Subcutaneous adipose tissue (tissue), 4 donors: ENCODE data around the gene ENPP5. TPM values are rescaled to one million over a fixed set of nuclear protein-coding genes. Genes with fewer than 3 reads are reported as not detected.

Experiments
- CTCF ChIP-seq: fragments of 450-650 bp; IDR thresholded peaks from one replicate; pipeline ENCODE4 v1.5.1; 2016; ENCODE audit warnings: low read depth, mild to moderate bottlenecking, control low read depth, antibody characterized with exemption, moderate library complexity
- total RNA-seq, 4 donors: library from RNA; depleted of rRNA; stranded (reverse); fragments of >200 nt; gene quantifications; one replicate each; pipeline ENCODE4 v1.1.0, GENCODE V29; 2016

Gene ENPP5
- total RNA-seq, 4 donors from 2014 or later = 0.38 to 0.82 (median 0.59) TPM

DNA sequence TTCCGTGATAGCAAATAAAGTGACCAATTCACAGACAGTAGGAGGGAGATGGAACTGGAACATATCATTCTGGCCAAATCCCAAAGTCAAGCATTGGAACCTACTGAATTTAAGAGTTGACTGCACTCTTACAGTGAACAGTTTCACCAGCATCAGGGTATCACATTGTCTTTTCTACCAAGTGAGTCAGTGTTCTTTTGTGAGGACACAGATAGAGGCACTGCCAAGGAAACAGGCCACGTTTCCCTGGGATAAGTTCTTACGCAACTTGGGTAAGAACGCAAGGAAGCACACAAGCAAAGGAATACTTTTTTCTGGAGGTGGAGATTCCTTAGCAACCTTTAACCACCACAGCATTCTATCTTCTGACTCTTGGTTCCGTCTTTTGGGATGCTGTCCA, 28.6 kb upstream of the ENPP5 start:
- no peak for TF ChIP-seq CTCF

DNA sequence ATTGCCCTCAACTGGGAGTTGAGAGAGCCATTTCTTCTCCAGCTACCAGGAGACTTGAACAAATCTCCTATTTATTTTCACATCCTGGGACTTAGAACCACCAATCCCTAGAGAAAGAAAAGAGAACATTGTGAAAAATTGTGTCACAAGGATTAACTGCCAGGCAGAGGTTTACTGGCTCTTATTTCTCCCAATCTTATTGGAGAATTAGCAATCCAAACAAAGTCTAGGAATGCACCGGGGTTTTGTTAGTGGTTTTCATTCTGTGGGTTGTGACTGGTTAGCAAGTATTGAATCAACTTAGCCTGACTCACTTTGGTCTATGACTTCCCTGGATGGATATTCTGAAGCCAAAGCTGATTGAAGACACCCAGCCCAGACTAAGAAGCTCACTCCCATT, 21.2 kb upstream of the ENPP5 start:
- no peak for TF ChIP-seq CTCF

DNA sequence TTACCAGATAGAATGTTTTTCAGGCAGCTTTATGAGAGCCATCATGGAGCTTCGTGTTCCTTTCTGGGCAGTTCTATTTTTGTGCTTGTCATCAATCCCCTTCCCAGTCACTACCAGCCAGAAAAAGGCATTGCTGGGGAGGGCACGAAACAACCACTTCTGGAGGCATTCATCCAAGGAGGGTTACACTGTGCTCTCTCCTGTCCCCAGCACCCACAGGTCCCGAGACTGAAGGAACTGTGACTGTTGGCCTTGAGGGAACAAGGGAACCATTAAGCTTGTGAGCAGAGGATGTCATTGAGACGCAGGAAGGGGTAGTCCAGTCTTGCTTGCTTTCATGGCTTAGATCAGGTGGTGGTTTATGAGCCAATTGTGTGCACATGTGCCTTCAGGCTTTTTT, 20.1 kb upstream of the ENPP5 start:
- no peak for TF ChIP-seq CTCF

GRCh38 chr6:46189726-46190125, 18.9 kb upstream of the ENPP5 start:
- TF ChIP-seq CTCF = no peak

DNA sequence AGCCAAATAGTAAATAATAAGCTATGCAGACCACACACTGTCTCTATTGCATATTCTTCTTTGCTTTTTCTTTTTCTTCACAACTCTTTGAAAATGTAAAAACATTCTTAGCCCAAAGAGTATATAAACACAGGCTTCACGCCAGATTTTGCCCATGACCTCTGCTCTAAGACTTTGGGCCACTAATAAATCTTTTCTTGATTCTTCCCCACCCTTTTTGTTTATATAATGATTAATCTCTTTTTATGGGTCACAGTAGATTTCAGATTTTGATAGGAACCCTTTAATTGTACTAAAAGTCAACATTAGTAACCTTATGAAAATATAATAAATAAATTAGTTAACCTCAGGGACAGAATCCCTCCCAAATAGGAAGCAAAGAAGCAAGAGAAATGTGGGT, 15.8 kb upstream of the ENPP5 start:
- no peak for TF ChIP-seq CTCF

GRCh38 chr6:46184114-46184513, 13.3 kb upstream of the ENPP5 start:
- no peak for TF ChIP-seq CTCF

DNA sequence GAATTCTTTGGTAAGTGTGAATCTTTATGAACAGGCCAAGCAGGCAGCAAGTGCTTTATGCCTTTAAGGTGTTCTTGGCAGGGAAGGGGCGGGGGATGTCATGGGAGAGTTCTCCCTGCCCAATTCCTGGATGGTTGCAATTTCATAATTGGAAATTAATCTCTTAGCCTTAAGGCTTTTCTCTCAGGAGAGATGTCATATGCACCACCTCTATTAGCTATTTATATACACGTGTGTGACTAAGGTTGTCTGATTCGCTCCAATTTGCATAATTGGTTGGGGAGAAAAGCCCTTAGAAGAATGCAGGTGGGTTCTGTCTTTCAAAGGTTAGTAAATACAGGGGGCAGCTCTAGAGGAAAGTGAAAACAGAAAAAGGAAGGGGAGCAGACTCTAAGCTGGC, 5.2 kb upstream of the ENPP5 start:
- TF ChIP-seq CTCF = no peak

DNA sequence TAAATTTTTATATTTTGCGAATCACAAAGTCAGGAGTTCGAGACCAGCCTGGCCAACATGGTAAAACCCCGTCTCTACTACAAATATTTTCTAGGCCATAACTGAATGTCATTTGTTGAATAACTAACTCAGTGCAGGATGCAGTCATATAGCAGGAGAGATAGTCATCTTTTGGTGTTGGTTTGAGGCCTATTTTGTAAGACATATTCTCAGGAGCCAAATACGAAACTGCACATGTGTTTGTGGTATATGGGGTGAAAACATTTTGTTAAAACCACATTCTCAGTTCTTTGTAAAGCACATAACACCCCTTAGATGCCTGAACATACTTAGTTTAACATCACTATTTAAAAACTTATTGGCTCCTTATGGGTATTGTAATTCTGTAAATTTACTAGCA, 4.7 kb upstream of the ENPP5 start:
- no peak for TF ChIP-seq CTCF
